Measurements from ENCODE around the gene ANKRD53. TPM values are rescaled to one million over a fixed set of nuclear protein-coding genes. Genes with fewer than 3 reads are reported as not detected.

The ANKRD53 gene
- total RNA-seq, 1 donor from 2014 or later, result 1.1 TPM

- intact Hi-C loops (cut with DNase I), result no loop called here
- no peak for ATAC-seq
- Histone ChIP-seq H3K4me3 (no peak overlapping the region), H3K9me3 (no peaks in the 10 kb centered on the region), H3K4me1 (no peaks in the 10 kb centered on the region), H3K27me3 (ENCODE audit: low read depth) (peaks cover 6% of the 10 kb centered on the region), H3K27ac (no peak overlapping the region), H3K36me3 (no peaks in the 10 kb centered on the region)
- TF ChIP-seq CTCF (IDR thresholded peaks at IDR 0.05), result no peak
- no peak for DNase-seq
Measured at GRCh38 chr2:70939001-70939838, 39.2 kb upstream of the ANKRD53 start.

GRCh38 chr2:70939839-70940580 is 38.4 kb upstream of the ANKRD53 start:
- Histone ChIP-seq H3K4me3 (no peak overlapping the region), H3K27ac (no peak overlapping the region), H3K9me3 (no peaks in the 10 kb centered on the region), H3K27me3 (ENCODE audit: low read depth) (peaks cover 6% of the 10 kb centered on the region), H3K36me3 (no peaks in the 10 kb centered on the region), H3K4me1 (no peaks in the 10 kb centered on the region)
- intact Hi-C loops (cut with DNase I), result no loop called here
- DNase-seq (no peak), ATAC-seq (no peak)
- TF ChIP-seq CTCF (IDR thresholded peaks at IDR 0.05), result no peak

GRCh38 chr2:70941186-70941585 is 37.2 kb upstream of the ANKRD53 start:
- no peak for DNase-seq
- Histone ChIP-seq H3K36me3 (no peaks in the 10 kb centered on the region), H3K4me3 (no peak overlapping the region), H3K4me1 (no peaks in the 10 kb centered on the region), H3K9me3 (no peaks in the 10 kb centered on the region), H3K27me3 (ENCODE audit: low read depth) (peaks cover 6% of the 10 kb centered on the region), H3K27ac (no peak overlapping the region)
- TF ChIP-seq CTCF (IDR thresholded peaks at IDR 0.05), result no peak
- ATAC-seq, result no peak
- intact Hi-C loops (cut with DNase I), result no loop called here

GRCh38 chr2:70941701-70942100 is 36.7 kb upstream of the ANKRD53 start:
- no peaks in the 10 kb centered on the region for H3K9me3 ChIP-seq
- no peak for TF ChIP-seq CTCF (IDR thresholded peaks at IDR 0.05)
- no peaks in the 10 kb centered on the region for H3K36me3 ChIP-seq
- H3K27me3 ChIP-seq (ENCODE audit: low read depth), result peaks cover 8% of the 10 kb centered on the region
- ATAC-seq, result no peak
- no peak overlapping the region for H3K27ac ChIP-seq
- intact Hi-C loops (cut with DNase I), result no loop called here
- no peak for DNase-seq
- no peak overlapping the region for H3K4me3 ChIP-seq
- H3K4me1 ChIP-seq, result no peaks in the 10 kb centered on the region

GRCh38 chr2:70942396-70943204 is 35.8 kb upstream of the ANKRD53 start:
- Histone ChIP-seq H3K27me3 (ENCODE audit: low read depth) (peaks cover 14% of the 10 kb centered on the region), H3K4me3 (no peak overlapping the region), H3K36me3 (no peaks in the 10 kb centered on the region), H3K27ac (no peak overlapping the region), H3K9me3 (no peaks in the 10 kb centered on the region), H3K4me1 (peaks cover 3% of the 10 kb centered on the region)
- intact Hi-C loops (cut with DNase I), result no loop called here
- no peak for TF ChIP-seq CTCF (IDR thresholded peaks at IDR 0.05)
- ATAC-seq (no peak), DNase-seq (no peak)
